ELR (cell line): ENCODE data around the gene POMC.
"Not testable (repeated sequence)": the region's sequence is repeated elsewhere in the genome, so short reads cannot be mapped to it uniquely, and the experiment has no call there.

Experiments used
- DNase-seq: peaks from one replicate; pipeline ENCODE4 v3.0.0-alpha.2; 2015; ENCODE audit warnings: low read depth

POMC gene

GRCh38 chr2:25176541-25177181 lies 8.3 kb upstream of the POMC start:
- DNase-seq, result no peak

GRCh38 chr2:25176138-25176537 lies 7.8 kb upstream of the POMC start:
- DNase-seq, result no peak

- no peak for DNase-seq
Observed at GRCh38 chr2:25174192-25174861, 5.9 kb upstream of the POMC start.

DNA sequence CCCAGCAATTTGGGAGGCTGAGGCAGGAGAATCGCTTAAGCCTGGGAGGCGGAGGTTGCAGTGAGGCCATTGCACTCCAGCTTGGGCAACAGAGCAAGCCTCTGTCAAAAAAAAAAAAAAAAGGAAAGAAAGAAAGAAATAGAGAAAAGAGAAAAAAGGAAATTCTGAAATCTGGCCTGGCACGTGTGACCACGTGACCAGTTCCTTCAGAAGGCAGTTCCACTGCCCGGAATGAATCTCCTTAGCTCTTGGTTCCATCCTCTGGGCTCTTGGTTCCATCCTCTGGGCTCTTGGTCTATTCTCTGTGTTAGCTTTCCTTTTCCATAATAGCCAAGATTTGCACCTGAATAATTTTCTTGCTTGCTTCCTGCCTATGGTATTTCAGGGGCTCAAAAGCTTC lies 5.3 kb upstream of the POMC start:
- DNase-seq, result no peak

DNA sequence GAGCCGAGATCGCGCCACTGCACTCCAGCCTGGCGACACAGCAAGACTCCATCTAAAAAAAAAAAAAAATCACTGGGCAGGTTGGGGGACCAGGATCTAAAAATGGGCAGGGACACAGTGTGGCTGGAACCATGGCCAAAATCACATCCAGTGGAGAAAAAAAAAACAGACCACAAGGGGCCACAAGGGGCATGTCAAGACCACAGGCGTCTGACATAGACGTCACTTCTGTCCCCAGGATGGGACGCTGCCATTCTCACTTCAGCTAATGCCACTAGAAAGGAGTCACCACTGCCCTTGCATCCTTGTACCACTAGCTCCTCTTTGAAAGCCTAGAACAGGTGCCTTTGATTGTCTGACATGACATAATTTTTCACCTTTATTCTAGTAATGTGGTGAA lies 2.5 kb upstream of the POMC start:
- no peak for DNase-seq

DNA sequence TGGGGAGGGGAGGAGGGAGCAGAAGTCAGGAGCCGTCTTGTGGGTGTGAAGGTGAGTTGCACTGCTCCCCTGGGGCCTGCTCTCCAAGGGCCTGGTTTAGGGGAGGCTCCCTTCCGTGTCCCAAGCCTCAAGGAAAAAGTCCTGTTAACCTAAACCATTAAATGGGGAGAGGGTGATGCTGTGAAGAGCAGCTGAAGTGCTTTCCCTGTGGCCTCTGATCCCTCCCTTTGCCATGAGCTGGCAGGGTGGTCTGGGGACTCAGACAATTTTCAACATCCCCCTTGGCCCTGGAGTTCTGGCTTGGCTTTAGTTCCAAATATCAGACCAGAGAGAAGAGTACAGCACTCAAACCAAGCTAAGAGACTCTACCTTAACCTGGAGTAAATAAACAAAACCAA lies 692 bp upstream of the POMC start:
- no peak for DNase-seq

- peak; percentile 13 for DNase-seq
Observed at GRCh38 chr2:25165992-25166875, 2.1 kb downstream of the POMC start.

GRCh38 chr2:25164561-25164960 lies 3.8 kb downstream of the POMC start:
- DNase-seq, result no peak

- DNase-seq, result not testable (repeated sequence)
Observed at GRCh38 chr2:25162061-25162460, 6.3 kb downstream of the POMC start.

DNA sequence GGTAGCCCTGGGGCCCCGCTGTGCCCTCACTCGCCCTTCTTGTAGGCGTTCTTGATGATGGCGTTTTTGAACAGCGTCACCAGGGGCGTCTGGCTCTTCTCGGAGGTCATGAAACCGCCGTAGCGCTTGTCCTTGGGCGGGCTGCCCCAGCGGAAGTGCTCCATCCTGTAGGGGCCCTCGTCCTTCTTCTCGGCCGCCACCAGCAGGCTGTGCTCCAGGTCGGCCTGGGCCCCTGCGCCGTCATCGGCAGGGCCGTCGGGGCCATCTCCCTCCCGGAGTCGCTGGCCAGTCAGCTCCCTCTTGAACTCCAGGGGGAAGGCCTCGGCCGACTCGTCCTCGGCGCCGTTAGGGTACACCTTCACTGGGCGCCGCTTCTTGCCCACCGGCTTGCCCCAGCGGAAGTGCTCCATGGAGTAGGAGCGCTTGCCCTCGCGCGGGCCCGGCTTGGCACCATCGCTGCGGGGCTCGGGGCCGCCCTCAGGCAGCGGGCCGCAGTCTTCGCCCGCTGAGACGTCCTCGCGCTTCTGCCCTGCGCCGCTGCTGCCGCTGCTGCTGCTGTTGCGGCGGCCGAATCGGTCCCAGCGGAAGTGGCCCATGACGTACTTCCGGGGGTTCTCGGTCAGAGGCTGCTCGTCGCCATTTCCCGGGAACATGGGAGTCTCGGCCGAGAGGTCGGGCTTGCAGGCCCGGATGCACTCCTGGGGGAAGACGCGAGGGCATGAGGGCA lies 7.2 kb downstream of the POMC start:
- DNase-seq, result no peak

GRCh38 chr2:25160376-25160775 lies 8.0 kb downstream of the POMC start:
- DNase-seq, result no peak

DNA sequence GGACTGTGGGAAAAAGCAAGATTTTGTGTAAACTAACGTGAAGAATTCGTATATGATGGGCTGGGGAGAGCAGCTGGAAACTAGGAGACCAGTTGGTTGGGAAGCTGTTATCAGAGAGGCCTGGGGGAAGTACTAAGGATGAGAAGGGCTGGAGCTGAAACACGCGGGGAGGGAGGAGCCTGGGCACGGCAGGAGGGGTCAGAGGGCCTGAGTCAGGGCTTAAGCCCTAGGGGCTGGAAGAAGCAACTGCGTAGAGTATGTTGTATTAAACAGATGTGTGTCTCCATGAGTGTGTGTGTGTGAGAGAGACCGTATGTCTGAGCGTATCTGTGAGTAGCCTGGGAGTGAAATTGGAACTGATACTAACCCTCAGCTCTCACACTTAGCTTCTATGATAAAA lies 8.4 kb downstream of the POMC start:
- DNase-seq, result peak; percentile 46

GRCh38 chr2:25158096-25158852 lies 10.1 kb downstream of the POMC start:
- DNase-seq, result no peak

GRCh38 chr2:25155401-25155800 lies 13.0 kb downstream of the POMC start:
- DNase-seq, result no peak

DNA sequence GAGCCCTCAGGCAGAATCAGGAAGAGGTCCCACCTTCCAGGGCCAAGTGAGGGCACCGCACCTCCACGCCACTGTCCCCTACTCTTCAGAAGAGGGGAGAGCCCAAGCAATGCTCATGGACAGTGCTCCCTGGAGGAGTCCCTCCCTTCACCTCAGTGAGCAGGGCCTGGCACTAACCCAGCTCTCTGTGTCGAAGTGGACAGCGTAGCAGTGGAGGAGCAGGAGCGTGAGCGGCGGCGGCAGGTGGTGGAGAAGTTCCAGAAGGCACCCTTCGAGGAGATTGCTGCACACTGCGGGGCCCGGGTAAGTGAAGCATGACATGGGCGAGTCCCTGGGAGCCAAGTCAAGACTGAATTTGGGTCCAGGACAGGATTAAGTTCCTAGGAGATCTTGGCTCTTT lies 16.7 kb downstream of the POMC start:
- DNase-seq, result no peak

- not testable (repeated sequence) for DNase-seq
Observed at GRCh38 chr2:25150993-25151392, 17.4 kb downstream of the POMC start.

DNA sequence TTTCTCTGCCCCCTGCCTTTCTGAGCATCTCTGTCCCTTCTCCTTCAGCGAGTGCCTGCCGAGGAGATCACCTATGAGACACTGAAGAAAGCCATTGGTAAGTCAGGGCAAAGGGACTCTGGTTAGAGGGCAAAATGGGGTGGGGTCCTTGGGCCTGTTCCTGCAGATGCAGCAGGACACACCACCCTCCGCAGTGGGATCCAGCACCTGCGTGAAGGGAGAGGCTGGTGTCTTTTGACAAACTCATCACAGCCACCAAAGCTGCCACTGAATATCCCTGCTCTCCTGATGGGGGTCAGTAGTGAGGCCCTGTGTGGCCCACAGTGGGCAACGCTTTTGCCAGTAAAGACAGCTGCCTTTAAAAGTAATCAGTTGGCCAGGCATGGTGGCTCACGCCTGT lies 18.7 kb downstream of the POMC start:
- DNase-seq, result no peak

- no peak for DNase-seq
Observed at GRCh38 chr2:25146896-25147295, 21.5 kb downstream of the POMC start.

GRCh38 chr2:25145803-25146202 lies 22.6 kb downstream of the POMC start:
- no peak for DNase-seq

DNA sequence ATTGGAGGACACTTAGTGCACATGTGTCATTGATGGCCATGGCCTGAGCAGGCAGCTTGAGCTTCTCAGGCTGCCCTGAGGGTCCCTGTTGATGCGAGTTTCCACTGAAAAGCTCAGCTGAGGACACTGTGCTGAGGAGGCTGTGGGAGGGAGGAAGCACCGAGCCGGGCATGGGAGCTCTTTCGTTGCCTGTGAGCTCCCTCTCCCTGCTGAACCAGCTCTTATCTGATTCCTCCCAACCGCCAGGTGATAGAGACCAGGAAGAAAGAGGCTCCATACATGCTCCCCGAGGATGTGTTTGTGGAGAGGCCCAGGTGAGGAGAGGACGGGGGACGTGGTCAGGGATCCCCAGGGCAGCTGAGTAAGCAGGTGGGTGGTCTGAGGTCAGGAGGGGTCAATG lies 27.3 kb downstream of the POMC start:
- DNase-seq, result no peak

GRCh38 chr2:25140535-25140934 lies 27.8 kb downstream of the POMC start:
- DNase-seq, result not testable (repeated sequence)

- no peak for DNase-seq
Observed at GRCh38 chr2:25132693-25133092, 35.7 kb downstream of the POMC start.
